Neural progenitor cell (in vitro differentiated cells): Measurements from ENCODE around the gene CD96. TPM values are rescaled to one million over a fixed set of nuclear protein-coding genes. Genes with fewer than 3 reads are reported as not detected.

Experiments used
- DNase-seq: peaks from one replicate; pipeline ENCODE4 v3.0.0-alpha.2; 2016; ENCODE audit warnings: low spot score
- H2AFZ ChIP-seq: fragments of 200-600 bp; sonication (generic); replicated peaks from 2 replicates; pipeline ENCODE4 v1.6.1; 2016; ENCODE audit warnings: antibody characterized with exemption
- H3F3A ChIP-seq: fragments of 200-600 bp; sonication (generic); 2 replicates; pipeline ENCODE4 v1.6.1; 2016; ENCODE audit warnings: antibody characterized with exemption, low read depth
- H3K27ac ChIP-seq: fragments of 200-600 bp; sonication (generic); 2 replicates; pipeline ENCODE4 v1.5.1; 2016; ENCODE audit warnings: mild to moderate bottlenecking
- H3K27me3 ChIP-seq: fragments of 200-600 bp; sonication (generic); 2 replicates; pipeline ENCODE4 v1.6.1; 2016; ENCODE audit warnings: mild to moderate bottlenecking, moderate library complexity
- H3K36me3 ChIP-seq: fragments of 200-600 bp; sonication (generic); 2 replicates; pipeline ENCODE4 v1.5.1; 2016
- H3K4me1 ChIP-seq: fragments of 200-600 bp; sonication (generic); 2 replicates; pipeline ENCODE4 v1.6.1; 2016; ENCODE audit warnings: mixed run types
- H3K4me2 ChIP-seq: fragments of 200-600 bp; sonication (generic); 2 replicates; pipeline ENCODE4 v1.6.1; 2016
- H3K4me3 ChIP-seq: fragments of 200-600 bp; sonication (generic); 2 replicates; pipeline ENCODE4 v1.5.1; 2016
- H3K79me2 ChIP-seq: fragments of 200-600 bp; sonication (generic); 2 replicates; pipeline ENCODE4 v1.6.1; 2016; ENCODE audit warnings: low read depth
- H3K9ac ChIP-seq: fragments of 200-600 bp; sonication (generic); 2 replicates; pipeline ENCODE4 v1.6.1; 2016
- H3K9me3 ChIP-seq: fragments of 200-600 bp; sonication (generic); 2 replicates; pipeline ENCODE4 v1.5.1; 2016; ENCODE audit warnings: low read depth
- H4K20me1 ChIP-seq: fragments of 200-600 bp; sonication (generic); 2 replicates; pipeline ENCODE4 v1.6.1; 2016; ENCODE audit warnings: low read depth
- H3K27ac Mint-ChIP-seq: 3 replicates; pipeline ENCODE4 v1.8.0; 2021; ENCODE audit warnings: mixed read lengths
- H3K27me3 Mint-ChIP-seq: 2 replicates; pipeline ENCODE4 v1.8.0; 2022; ENCODE audit warnings: low read depth, mild to moderate bottlenecking, inconsistent platforms, moderate library complexity, mixed read lengths; ENCODE audit not compliant: insufficient read depth
- H3K36me3 Mint-ChIP-seq: 3 replicates; pipeline ENCODE4 v1.8.0; 2021; ENCODE audit warnings: mixed read lengths
- H3K4me1 Mint-ChIP-seq: 3 replicates; pipeline ENCODE4 v1.8.0; 2021; ENCODE audit warnings: mixed read lengths
- H3K4me3 Mint-ChIP-seq: 3 replicates; pipeline ENCODE4 v1.8.0; 2021; ENCODE audit warnings: mild to moderate bottlenecking, moderate library complexity, mixed read lengths
- H3K9me3 Mint-ChIP-seq: 3 replicates; pipeline ENCODE4 v1.8.0; 2020; ENCODE audit warnings: mixed read lengths
- CTCF ChIP-seq: fragments of 200-600 bp; sonication (generic); IDR thresholded peaks from 2 replicates; pipeline ENCODE4 v1.5.1; 2017; ENCODE audit warnings: antibody characterized with exemption, mild to moderate bottlenecking
- EZH2 ChIP-seq: fragments of 200-600 bp; sonication (generic); IDR thresholded peaks from 2 replicates; pipeline ENCODE4 v1.6.1; 2017; ENCODE audit warnings: antibody characterized with exemption, mild to moderate bottlenecking, moderate library complexity
- EZH2phosphoT487 ChIP-seq: fragments of 200-600 bp; sonication (generic); IDR thresholded peaks from 2 replicates; pipeline ENCODE4 v1.6.1; 2017; ENCODE audit warnings: antibody characterized with exemption
- total RNA-seq: library from RNA; depleted of rRNA; stranded (reverse); fragments of >200 nt; gene quantifications from 2 replicates; pipeline ENCODE4 v1.2.3, GENCODE V29; 2015; ENCODE audit warnings: low replicate concordance

Gene CD96
- total RNA-seq, 1 donor from 2014 or later, result not detected

GRCh38 chr3:111610612-111611054, 68.6 kb downstream of the CD96 start:
- no peak for DNase-seq
- no peak overlapping the region for H3K4me2 ChIP-seq
- no peak for TF ChIP-seq CTCF
- no peak for TF ChIP-seq EZH2phosphoT487
- TF ChIP-seq EZH2, result no peak

GRCh38 chr3:111613294-111613693, 71.3 kb downstream of the CD96 start:
- no peak overlapping the region for H3K4me2 ChIP-seq
- Mint-ChIP-seq H3K9me3 (peaks cover 2% of the 10 kb centered on the region), H3K4me3 (no peak overlapping the region), H3K4me1 (no peaks in the 10 kb centered on the region), H3K36me3 (no peaks in the 10 kb centered on the region), H3K27ac (no peak overlapping the region), H3K27me3 (peaks cover 4% of the 10 kb centered on the region)
- no peaks in the 10 kb centered on the region for H3F3A ChIP-seq
- TF ChIP-seq EZH2 (no peak), CTCF (no peak), EZH2phosphoT487 (no peak)
- no peak for DNase-seq
- H3K79me2 ChIP-seq, result no peaks in the 10 kb centered on the region
- H3K9me3 ChIP-seq, result no peaks in the 10 kb centered on the region
- no peak overlapping the region for H3K4me3 ChIP-seq
- no peaks in the 10 kb centered on the region for H4K20me1 ChIP-seq
- H2AFZ ChIP-seq, result no peak overlapping the region
- no peaks in the 10 kb centered on the region for H3K27me3 ChIP-seq
- no peak overlapping the region for H3K9ac ChIP-seq
- no peaks in the 10 kb centered on the region for H3K36me3 ChIP-seq
- H3K27ac ChIP-seq, result no peak overlapping the region
- H3K4me1 ChIP-seq, result no peaks in the 10 kb centered on the region

More at GRCh38 chr3:111610612-111611054, 68.6 kb downstream of the CD96 start:
- no peaks in the 10 kb centered on the region for H3K36me3 Mint-ChIP-seq
- peaks cover 2% of the 10 kb centered on the region for H3K27me3 Mint-ChIP-seq
- H3K9ac ChIP-seq, result no peak overlapping the region
- no peaks in the 10 kb centered on the region for H3K4me1 ChIP-seq
- H3K27me3 ChIP-seq, result no peaks in the 10 kb centered on the region
- H3K27ac ChIP-seq, result no peak overlapping the region
- no peaks in the 10 kb centered on the region for H3K9me3 Mint-ChIP-seq
- H2AFZ ChIP-seq, result no peak overlapping the region
- no peak overlapping the region for H3K27ac Mint-ChIP-seq
- H3K4me3 Mint-ChIP-seq, result no peak overlapping the region
- no peak overlapping the region for H3K4me3 ChIP-seq
- H3K79me2 ChIP-seq, result no peaks in the 10 kb centered on the region
- H4K20me1 ChIP-seq, result no peaks in the 10 kb centered on the region
- no peaks in the 10 kb centered on the region for H3K4me1 Mint-ChIP-seq
- H3K36me3 ChIP-seq, result no peaks in the 10 kb centered on the region
- H3F3A ChIP-seq, result no peaks in the 10 kb centered on the region
- H3K9me3 ChIP-seq, result no peaks in the 10 kb centered on the region

- no peak overlapping the region for H3K27ac Mint-ChIP-seq
- no peaks in the 10 kb centered on the region for H3K4me1 ChIP-seq
- H3K27ac ChIP-seq, result no peak overlapping the region
- no peaks in the 10 kb centered on the region for H3K79me2 ChIP-seq
- H3F3A ChIP-seq, result no peaks in the 10 kb centered on the region
- H3K4me3 ChIP-seq, result no peak overlapping the region
- no peak overlapping the region for H3K4me3 Mint-ChIP-seq
- no peaks in the 10 kb centered on the region for H3K9me3 ChIP-seq
- DNase-seq, result no peak
- H3K9me3 Mint-ChIP-seq, result peaks cover 2% of the 10 kb centered on the region
- no peak overlapping the region for H3K4me2 ChIP-seq
- H2AFZ ChIP-seq, result no peak overlapping the region
- no peaks in the 10 kb centered on the region for H4K20me1 ChIP-seq
- no peaks in the 10 kb centered on the region for H3K36me3 Mint-ChIP-seq
- no peaks in the 10 kb centered on the region for H3K36me3 ChIP-seq
- no peaks in the 10 kb centered on the region for H3K4me1 Mint-ChIP-seq
- no peak overlapping the region for H3K9ac ChIP-seq
- TF ChIP-seq CTCF (no peak), EZH2 (no peak), EZH2phosphoT487 (no peak)
- peaks cover 4% of the 10 kb centered on the region for H3K27me3 Mint-ChIP-seq
- H3K27me3 ChIP-seq, result no peaks in the 10 kb centered on the region
These were observed 73.9 kb downstream of the CD96 start for GRCh38 chr3:111615880-111616279.
